Measurements from ENCODE around the gene DUSP18.
"Not testable (repeated sequence)": the region's sequence is repeated elsewhere in the genome, so short reads cannot be mapped to it uniquely, and the experiment has no call there.

The DUSP18 gene

DNA sequence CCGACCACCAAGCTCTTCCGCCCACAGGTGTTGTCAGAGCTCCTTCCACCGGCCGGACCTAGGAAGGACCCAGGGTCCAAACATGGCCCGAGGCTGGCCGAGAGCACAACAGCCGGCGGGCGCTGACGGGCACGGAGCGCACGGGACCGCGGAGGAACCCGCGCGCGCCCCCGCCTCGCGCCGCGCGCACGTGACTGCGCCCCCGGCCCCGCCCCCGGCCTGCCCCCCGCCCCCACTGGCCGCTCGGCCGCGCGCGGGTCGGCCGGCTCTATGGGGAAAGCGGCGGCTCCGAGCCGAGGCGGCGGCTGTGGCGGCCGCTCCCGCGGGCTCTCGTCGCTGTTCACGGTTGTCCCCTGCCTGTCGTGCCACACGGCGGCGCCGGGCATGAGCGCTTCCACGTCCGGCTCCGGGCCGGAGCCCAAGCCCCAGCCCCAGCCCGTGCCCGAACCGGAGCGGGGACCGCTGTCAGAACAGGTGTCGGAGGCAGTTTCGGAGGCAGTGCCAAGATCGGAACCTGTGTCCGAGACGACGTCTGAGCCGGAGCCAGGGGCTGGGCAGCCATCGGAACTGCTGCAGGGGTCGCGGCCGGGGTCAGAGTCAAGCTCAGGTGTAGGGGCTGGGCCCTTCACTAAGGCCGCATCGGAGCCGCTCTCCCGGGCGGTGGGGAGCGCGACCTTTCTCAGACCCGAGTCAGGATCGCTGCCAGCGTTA, 27.1 kb upstream of the DUSP18 start, which contains the start of gene OSBP2:
OSBP2 (plus strand) TSS at position 235 of the 711 bp plus-strand sequence; CDS start at position 271, 36 bp downstream.
- peak within 1 kb of the TSS; percentile 24 for H3K27ac ChIP-seq (ENCODE audit: low read length)

DNA sequence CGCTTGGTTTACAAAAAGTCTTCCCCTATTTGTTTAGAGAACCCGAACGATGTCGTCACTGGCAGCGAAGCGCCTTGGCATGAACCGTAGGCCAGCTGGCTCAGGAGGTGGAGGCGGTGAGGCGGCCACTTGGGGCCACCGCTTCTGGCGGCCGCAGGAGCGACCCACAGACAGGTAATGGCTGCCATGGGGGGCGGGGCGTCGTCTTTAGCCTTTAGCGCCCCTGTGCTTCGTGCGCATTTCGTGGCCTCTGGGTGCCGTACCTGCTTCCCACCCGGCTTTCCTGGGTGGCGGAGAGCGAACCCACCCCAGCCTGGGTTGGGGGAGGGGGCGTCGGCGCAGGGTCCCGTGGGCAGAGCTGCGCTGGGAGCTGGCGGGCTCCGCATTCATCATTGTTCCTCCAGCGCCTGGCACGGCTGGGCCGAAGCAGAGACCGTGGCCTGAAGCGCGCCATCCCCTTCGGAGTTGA, 26.5 kb upstream of the DUSP18 start:
- Histone ChIP-seq H3K36me3 (ENCODE audit: control insufficient read depth, low read depth, low read length) (no peaks in the 10 kb centered on the region), H3K27ac (ENCODE audit: low read length) (peak overlapping the region; percentile 24), H3K9me3 (ENCODE audit: control insufficient read depth, low read depth, low read length) (no peaks in the 10 kb centered on the region), H3K27me3 (ENCODE audit: control insufficient read depth, insufficient read depth, low read length) (peaks cover 29% of the 10 kb centered on the region), H3K4me3 (ENCODE audit: low read length) (peak overlapping the region; percentile 78), H3K9ac (ENCODE audit: low read length) (peak overlapping the region; percentile 66), H3K4me1 (ENCODE audit: control insufficient read depth, low read depth, low read length) (no peaks in the 10 kb centered on the region)

More for the DNA sequence above, 27.1 kb upstream of the DUSP18 start, which contains the start of gene OSBP2:
- H3K4me1 ChIP-seq (ENCODE audit: control insufficient read depth, low read depth, low read length) = no peaks in the 10 kb centered on the region
- peak within 1 kb of the TSS; percentile 78 for H3K4me3 ChIP-seq (ENCODE audit: low read length)
- peak within 1 kb of the TSS; percentile 66 for H3K9ac ChIP-seq (ENCODE audit: low read length)
- H3K27me3 ChIP-seq (ENCODE audit: control insufficient read depth, insufficient read depth, low read length) = peaks cover 29% of the 10 kb centered on the region
- no peaks in the 10 kb centered on the region for H3K9me3 ChIP-seq (ENCODE audit: control insufficient read depth, low read depth, low read length)
- no peaks in the 10 kb centered on the region for H3K36me3 ChIP-seq (ENCODE audit: control insufficient read depth, low read depth, low read length)

DNA sequence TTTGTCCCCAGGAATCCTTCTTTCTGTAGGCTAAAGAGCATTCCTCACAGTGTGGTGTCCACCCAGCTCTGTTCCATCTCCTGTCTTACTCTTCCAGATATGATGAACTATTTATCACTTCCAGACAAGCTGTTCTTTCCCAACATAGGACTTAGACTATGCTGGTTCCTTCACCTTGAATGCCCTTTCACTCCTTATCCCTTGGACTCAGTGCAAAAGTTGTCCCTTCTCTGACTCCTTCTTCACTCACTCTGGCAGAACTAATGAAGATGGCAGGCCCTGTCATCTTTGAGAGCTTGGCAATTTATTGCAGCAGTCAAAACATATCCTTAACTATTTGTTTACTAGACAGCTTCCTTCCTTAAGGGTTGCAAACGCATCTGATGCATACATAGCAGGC, 23.5 kb upstream of the DUSP18 start:
- H3K27ac ChIP-seq (ENCODE audit: low read length) = no peak overlapping the region

DNA sequence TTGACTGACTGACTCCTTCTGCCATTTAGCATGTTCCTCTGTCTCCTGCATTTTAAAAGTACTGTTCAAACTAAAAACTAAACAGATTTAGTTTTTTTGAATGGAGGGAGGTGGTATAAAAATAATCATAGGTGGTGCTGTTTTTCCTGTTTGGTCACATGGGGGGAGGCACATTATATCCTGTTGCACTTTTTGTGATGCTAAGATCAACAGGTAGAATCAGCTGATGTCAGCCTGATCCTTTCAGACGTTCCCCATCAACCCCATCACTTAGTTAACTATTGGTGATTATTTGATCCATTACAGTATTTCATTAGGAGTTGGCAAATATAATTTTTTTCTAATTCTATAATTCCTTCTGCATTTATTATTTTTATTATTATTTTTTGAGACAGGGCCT, 21.9 kb upstream of the DUSP18 start:
- H3K4me3 ChIP-seq (ENCODE audit: low read length) = no peak overlapping the region
- H3K4me1 ChIP-seq (ENCODE audit: control insufficient read depth, low read depth, low read length) = no peaks in the 10 kb centered on the region
- H3K9me3 ChIP-seq (ENCODE audit: control insufficient read depth, low read depth, low read length) = no peaks in the 10 kb centered on the region
- H3K9ac ChIP-seq (ENCODE audit: low read length) = no peak overlapping the region
- peaks cover 6% of the 10 kb centered on the region for H3K27me3 ChIP-seq (ENCODE audit: control insufficient read depth, insufficient read depth, low read length)
- no peak overlapping the region for H3K27ac ChIP-seq (ENCODE audit: low read length)
- H3K36me3 ChIP-seq (ENCODE audit: control insufficient read depth, low read depth, low read length) = no peaks in the 10 kb centered on the region

More for the DNA sequence above, 23.5 kb upstream of the DUSP18 start:
- no peaks in the 10 kb centered on the region for H3K4me1 ChIP-seq (ENCODE audit: control insufficient read depth, low read depth, low read length)
- no peaks in the 10 kb centered on the region for H3K9me3 ChIP-seq (ENCODE audit: control insufficient read depth, low read depth, low read length)
- no peaks in the 10 kb centered on the region for H3K36me3 ChIP-seq (ENCODE audit: control insufficient read depth, low read depth, low read length)
- no peak overlapping the region for H3K9ac ChIP-seq (ENCODE audit: low read length)
- no peak overlapping the region for H3K4me3 ChIP-seq (ENCODE audit: low read length)
- peaks cover 21% of the 10 kb centered on the region for H3K27me3 ChIP-seq (ENCODE audit: control insufficient read depth, insufficient read depth, low read length)

DNA sequence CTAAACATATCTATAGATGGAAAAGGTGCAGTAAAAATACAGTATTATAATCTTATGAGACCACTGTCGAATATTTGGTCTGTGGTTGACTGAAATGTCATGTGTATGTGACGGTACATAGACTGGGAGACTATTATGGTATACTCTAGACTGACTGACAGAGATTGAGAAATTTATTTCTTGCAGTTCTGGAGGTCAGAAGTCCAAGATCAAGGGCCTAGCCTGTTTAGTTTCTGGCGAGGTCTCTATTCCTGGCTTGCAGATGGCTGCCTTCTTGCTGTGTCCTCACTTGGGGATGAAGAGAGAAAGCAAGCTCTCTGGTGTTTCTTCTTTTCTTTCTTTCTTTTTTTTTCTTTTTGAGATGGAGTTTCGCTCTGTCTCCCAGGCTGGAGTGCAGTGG, 19.7 kb upstream of the DUSP18 start:
- no peak overlapping the region for H3K9ac ChIP-seq (ENCODE audit: low read length)
- H3K9me3 ChIP-seq (ENCODE audit: control insufficient read depth, low read depth, low read length) = no peaks in the 10 kb centered on the region
- H3K4me1 ChIP-seq (ENCODE audit: control insufficient read depth, low read depth, low read length) = no peaks in the 10 kb centered on the region

DNA sequence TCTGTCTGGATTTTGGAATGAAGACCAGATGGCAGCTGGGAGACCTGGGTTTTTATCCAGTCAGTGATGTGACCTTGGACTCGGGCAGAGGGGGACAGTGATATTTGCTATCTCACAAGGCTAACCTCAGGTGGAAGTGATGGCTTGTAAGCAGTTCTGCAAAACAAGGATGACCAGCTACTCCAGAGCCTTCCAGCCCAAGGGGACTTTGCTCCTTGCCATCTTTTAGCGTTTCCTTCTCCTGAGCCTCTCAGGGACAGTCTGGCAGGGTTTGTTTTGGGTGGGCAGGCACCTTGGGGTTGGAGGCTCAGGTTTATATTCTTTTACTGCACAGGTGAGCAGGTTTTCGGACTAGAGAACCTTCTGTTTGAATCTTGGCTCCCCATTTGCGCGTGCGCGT, 17.5 kb upstream of the DUSP18 start:
- no peaks in the 10 kb centered on the region for H3K36me3 ChIP-seq (ENCODE audit: control insufficient read depth, low read depth, low read length)
- no peaks in the 10 kb centered on the region for H3K27me3 ChIP-seq (ENCODE audit: control insufficient read depth, insufficient read depth, low read length)
- no peaks in the 10 kb centered on the region for H3K9me3 ChIP-seq (ENCODE audit: control insufficient read depth, low read depth, low read length)
- no peak overlapping the region for H3K27ac ChIP-seq (ENCODE audit: low read length)
- no peak overlapping the region for H3K4me3 ChIP-seq (ENCODE audit: low read length)
- H3K9ac ChIP-seq (ENCODE audit: low read length) = no peak overlapping the region
- peaks cover 7% of the 10 kb centered on the region for H3K4me1 ChIP-seq (ENCODE audit: control insufficient read depth, low read depth, low read length)

More for the DNA sequence above, 19.7 kb upstream of the DUSP18 start:
- no peaks in the 10 kb centered on the region for H3K27me3 ChIP-seq (ENCODE audit: control insufficient read depth, insufficient read depth, low read length)
- H3K4me3 ChIP-seq (ENCODE audit: low read length) = no peak overlapping the region
- H3K27ac ChIP-seq (ENCODE audit: low read length) = no peak overlapping the region
- no peaks in the 10 kb centered on the region for H3K36me3 ChIP-seq (ENCODE audit: control insufficient read depth, low read depth, low read length)

DNA sequence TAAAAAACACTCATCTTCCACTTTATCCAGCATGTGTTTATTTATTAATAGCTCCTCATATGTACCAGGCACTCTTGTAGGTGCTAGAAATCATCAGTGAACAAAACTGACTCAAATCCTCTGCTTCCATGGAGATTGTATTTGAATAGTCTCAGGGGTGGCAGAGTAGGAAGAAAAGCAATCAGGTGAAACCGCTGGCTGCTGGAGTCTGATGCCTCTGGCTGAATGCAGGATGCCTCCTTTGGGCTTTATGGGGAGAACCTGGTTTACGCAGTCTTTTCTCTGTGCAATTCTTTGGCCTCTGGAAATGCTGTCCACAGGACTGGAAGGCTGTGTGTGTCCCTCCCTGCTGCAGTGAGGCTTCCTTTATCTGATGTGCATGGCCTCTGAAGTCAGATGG, 14.2 kb upstream of the DUSP18 start:
- no peak overlapping the region for H3K27ac ChIP-seq (ENCODE audit: low read length)
- H3K4me3 ChIP-seq (ENCODE audit: low read length) = no peak overlapping the region
- no peak overlapping the region for H3K9ac ChIP-seq (ENCODE audit: low read length)
- no peaks in the 10 kb centered on the region for H3K27me3 ChIP-seq (ENCODE audit: control insufficient read depth, insufficient read depth, low read length)
- no peaks in the 10 kb centered on the region for H3K36me3 ChIP-seq (ENCODE audit: control insufficient read depth, low read depth, low read length)
- H3K4me1 ChIP-seq (ENCODE audit: control insufficient read depth, low read depth, low read length) = peaks cover 13% of the 10 kb centered on the region
- H3K9me3 ChIP-seq (ENCODE audit: control insufficient read depth, low read depth, low read length) = no peaks in the 10 kb centered on the region

DNA sequence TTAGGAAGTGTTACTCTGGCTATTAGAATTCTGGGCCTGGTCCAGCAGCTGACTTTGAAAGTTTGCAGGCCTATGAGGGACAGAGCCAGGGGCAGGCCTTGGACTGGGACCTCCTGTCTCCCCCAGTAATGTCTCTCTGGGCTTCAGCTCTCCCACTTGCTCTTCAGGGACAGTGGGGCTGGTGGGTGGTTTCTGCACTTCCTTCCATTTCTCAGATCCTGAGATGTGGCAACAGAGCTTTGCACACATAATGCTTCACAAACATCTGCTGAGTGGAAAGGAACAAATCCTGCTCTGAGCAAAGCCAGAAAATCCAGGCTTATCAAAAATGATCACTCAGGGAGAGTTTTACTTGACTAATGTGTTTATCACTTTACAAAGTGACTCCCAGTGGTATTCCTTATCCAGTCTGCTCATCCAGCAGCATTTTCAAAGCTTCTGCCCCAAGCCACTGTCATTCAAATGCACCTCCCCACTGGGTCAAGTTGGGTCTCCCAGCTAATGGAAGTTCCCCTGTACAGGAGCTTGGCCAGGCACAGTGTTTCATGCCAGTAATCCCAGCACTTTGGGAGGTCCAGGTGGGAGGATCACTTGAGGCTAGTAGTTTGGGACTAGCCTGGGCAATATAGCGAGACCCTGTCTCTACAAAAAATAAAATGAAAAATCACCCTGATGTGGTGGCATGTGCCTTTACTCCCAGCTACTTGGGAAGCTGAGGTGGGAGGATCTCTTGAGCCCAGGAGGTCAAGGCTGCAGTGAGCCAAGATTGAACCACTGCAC, 13.5 kb upstream of the DUSP18 start:
- H3K9me3 ChIP-seq (ENCODE audit: control insufficient read depth, low read depth, low read length) = no peaks in the 10 kb centered on the region
- no peaks in the 10 kb centered on the region for H3K27me3 ChIP-seq (ENCODE audit: control insufficient read depth, insufficient read depth, low read length)
- no peak overlapping the region for H3K27ac ChIP-seq (ENCODE audit: low read length)
- no peaks in the 10 kb centered on the region for H3K36me3 ChIP-seq (ENCODE audit: control insufficient read depth, low read depth, low read length)
- no peak overlapping the region for H3K4me3 ChIP-seq (ENCODE audit: low read length)
- H3K4me1 ChIP-seq (ENCODE audit: control insufficient read depth, low read depth, low read length) = peaks cover 13% of the 10 kb centered on the region
- H3K9ac ChIP-seq (ENCODE audit: low read length) = no peak overlapping the region

DNA sequence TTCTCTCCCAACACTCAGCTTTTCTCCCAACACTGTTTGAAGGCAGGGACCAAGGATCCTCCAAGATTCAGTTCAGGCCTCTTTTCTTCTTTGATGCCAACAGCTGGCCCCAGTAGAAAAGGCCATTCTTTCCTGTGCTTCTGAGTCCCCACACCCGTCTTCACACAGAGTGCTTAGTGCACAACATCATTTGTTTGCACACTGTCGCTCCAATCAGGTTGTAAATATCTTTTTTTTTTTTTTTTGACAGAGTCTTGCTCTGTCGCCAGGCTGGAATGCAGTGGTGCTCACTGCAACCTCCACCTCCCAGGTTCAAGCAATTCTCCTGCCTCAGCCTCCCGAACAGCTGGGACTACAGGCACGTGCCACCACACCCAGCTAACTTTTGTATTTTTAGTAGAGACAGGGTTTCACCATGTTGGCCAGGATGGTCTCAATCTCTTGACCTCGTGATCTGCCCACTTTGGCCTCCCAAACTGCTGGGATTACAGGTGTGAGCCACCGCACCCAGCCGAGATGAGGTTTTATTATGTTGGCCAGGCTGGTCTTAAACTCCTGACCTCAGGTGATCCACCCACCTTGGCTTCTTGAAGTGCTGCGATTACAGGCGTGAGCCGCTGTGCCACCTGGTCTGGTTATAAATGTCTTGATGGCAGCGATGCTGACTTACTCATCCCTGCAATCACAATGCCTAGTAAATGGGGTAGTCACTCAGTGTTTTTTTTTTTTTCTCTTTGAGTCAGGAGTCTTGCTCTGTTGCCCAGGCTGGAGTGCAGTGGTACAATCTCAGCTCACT, 12.4 kb upstream of the DUSP18 start:
- not testable (repeated sequence) for H3K9me3 ChIP-seq (ENCODE audit: control insufficient read depth, low read depth, low read length); H3K4me3 ChIP-seq (ENCODE audit: low read length); H3K36me3 ChIP-seq (ENCODE audit: control insufficient read depth, low read depth, low read length); H3K9ac ChIP-seq (ENCODE audit: low read length); H3K27me3 ChIP-seq (ENCODE audit: control insufficient read depth, insufficient read depth, low read length); H3K27ac ChIP-seq (ENCODE audit: low read length)
- peaks cover 13% of the 10 kb centered on the region for H3K4me1 ChIP-seq (ENCODE audit: control insufficient read depth, low read depth, low read length)

DNA sequence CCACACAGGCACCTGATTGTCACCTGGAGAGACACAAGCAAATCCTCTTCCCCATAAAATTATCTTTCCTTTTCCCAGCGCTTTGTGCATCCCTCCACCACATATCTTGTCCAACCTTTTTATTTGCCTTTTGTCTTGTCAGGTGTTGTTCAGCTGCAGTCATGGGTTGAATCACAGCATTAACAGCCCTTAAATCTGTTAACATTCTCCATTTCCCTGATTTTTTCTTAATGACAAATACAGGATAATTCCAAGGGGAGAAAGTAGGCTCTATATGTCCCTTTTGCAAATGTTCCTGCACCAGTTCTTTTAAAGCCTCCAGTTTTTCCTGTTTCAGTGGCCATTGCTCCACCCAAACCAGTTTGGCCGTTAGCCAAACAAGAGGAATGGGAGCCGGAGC, 8.9 kb upstream of the DUSP18 start:
- not testable (repeated sequence) for H3K27ac ChIP-seq (ENCODE audit: low read length); H3K9me3 ChIP-seq (ENCODE audit: control insufficient read depth, low read depth, low read length); H3K9ac ChIP-seq (ENCODE audit: low read length); H3K4me3 ChIP-seq (ENCODE audit: low read length); H3K4me1 ChIP-seq (ENCODE audit: control insufficient read depth, low read depth, low read length); H3K27me3 ChIP-seq (ENCODE audit: control insufficient read depth, insufficient read depth, low read length); H3K36me3 ChIP-seq (ENCODE audit: control insufficient read depth, low read depth, low read length)

DNA sequence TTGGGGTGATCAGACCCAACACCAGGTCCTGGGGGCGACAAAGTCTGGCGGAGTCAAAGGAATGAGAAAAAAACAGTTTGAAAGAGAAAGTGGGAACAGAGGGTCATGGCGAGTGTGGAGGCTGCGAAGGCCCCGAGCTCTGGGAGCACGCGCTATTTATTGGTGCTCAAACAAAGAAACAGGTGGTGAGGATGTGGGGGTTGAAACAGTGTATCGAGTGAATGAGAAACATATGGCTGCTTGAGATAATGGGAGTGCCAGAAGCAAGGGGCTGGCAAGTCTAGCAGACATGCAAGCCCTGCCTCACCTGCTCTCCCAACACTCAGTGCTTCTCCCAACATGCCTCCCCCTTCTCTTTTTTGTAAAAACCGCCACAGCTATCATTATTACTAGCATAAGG, 7.8 kb upstream of the DUSP18 start:
- Histone ChIP-seq H3K9ac (ENCODE audit: low read length) (no peak overlapping the region), H3K36me3 (ENCODE audit: control insufficient read depth, low read depth, low read length) (no peaks in the 10 kb centered on the region), H3K9me3 (ENCODE audit: control insufficient read depth, low read depth, low read length) (no peaks in the 10 kb centered on the region), H3K27me3 (ENCODE audit: control insufficient read depth, insufficient read depth, low read length) (no peaks in the 10 kb centered on the region), H3K4me1 (ENCODE audit: control insufficient read depth, low read depth, low read length) (peaks cover 6% of the 10 kb centered on the region), H3K27ac (ENCODE audit: low read length) (no peak overlapping the region), H3K4me3 (ENCODE audit: low read length) (no peak overlapping the region)
